Neural cell (in vitro differentiated cells): ENCODE data around the gene TMEM131L.

ENCODE experiments used
- CTCF ChIP-seq: fragments of 450-650 bp; IDR thresholded peaks from 2 replicates; pipeline ENCODE4 v1.5.1; 2014; ENCODE audit warnings: antibody characterized with exemption, mild to moderate bottlenecking, moderate library complexity; ENCODE audit not compliant: poor library complexity, severe bottlenecking
- EP300 ChIP-seq: fragments of 450-650 bp; conservative IDR thresholded peaks from 2 replicates; pipeline ENCODE4 v1.6.1; 2014; ENCODE audit warnings: antibody characterized with exemption, mild to moderate bottlenecking, moderate library complexity; ENCODE audit not compliant: poor library complexity, severe bottlenecking
- EZH2 ChIP-seq: fragments of 200-600, 300-800 bp; shearing (Covaris generic), sonication (generic); IDR thresholded peaks from 2 replicates; pipeline ENCODE4 v1.6.1; 2014; ENCODE audit warnings: antibody characterized with exemption, low read length, borderline replicate concordance, mild to moderate bottlenecking; ENCODE audit not compliant: insufficient read depth, poor library complexity, severe bottlenecking
- MXI1 ChIP-seq: fragments of 450-650 bp; conservative IDR thresholded peaks from 2 replicates; pipeline ENCODE4 v1.6.1; 2014; ENCODE audit warnings: antibody characterized with exemption, mild to moderate bottlenecking; ENCODE audit not compliant: poor library complexity, severe bottlenecking
- POLR2AphosphoS5 ChIP-seq: IDR thresholded peaks from 2 replicates; pipeline ENCODE4 v1.6.1; 2012
- RAD21 ChIP-seq: fragments of 450-650 bp; conservative IDR thresholded peaks from 2 replicates; pipeline ENCODE4 v1.6.1; 2014; ENCODE audit warnings: antibody characterized with exemption, mild to moderate bottlenecking, moderate library complexity
- REST ChIP-seq: IDR thresholded peaks from 2 replicates; pipeline ENCODE4 v1.6.1; 2012; ENCODE audit warnings: borderline replicate concordance

GRCh38 chr4:153502584-153502983 is 36.4 kb downstream of the TMEM131L start:
- no peak for TF ChIP-seq RAD21
- no peak for TF ChIP-seq CTCF
- TF ChIP-seq EP300: no peak
- no peak for TF ChIP-seq POLR2AphosphoS5
- TF ChIP-seq MXI1: no peak
- TF ChIP-seq EZH2: no peak
- no peak for TF ChIP-seq REST
